Mucosa of descending colon (tissue), 3 donors: ENCODE measurements around the gene CBR4. TPM values are rescaled to one million over a fixed set of nuclear protein-coding genes. Genes with fewer than 3 reads are reported as not detected.
"Not testable (repeated sequence)": the region's sequence is repeated elsewhere in the genome, so short reads cannot be mapped to it uniquely, and the experiment has no call there.

ENCODE experiments used
- ATAC-seq: fragments of 200-7000 bp; cut with Tn5 transposase; one replicate; pipeline ENCODE4 v1.9.1; 2020; ENCODE audit warnings: mild to moderate bottlenecking, moderate library complexity
- DNase-seq, 3 donors: peaks; one replicate each; pipeline ENCODE4 v3.0.0-alpha.2; 2020
- H3K36me3 ChIP-seq: fragments of 200-600 bp; one replicate; pipeline ENCODE4 v1.8.0; 2021; ENCODE audit warnings: low read depth, mild to moderate bottlenecking
- H3K4me1 ChIP-seq: fragments of 200-600 bp; one replicate; pipeline ENCODE4 v1.8.0; 2021; ENCODE audit warnings: low read depth, mild to moderate bottlenecking
- H3K4me3 ChIP-seq: fragments of 200-600 bp; one replicate; pipeline ENCODE4 v1.8.0; 2021; ENCODE audit warnings: mild to moderate bottlenecking
- H3K9me3 ChIP-seq: fragments of 200-600 bp; one replicate; pipeline ENCODE4 v1.8.0; 2021; ENCODE audit warnings: mild to moderate bottlenecking
- intact Hi-C, 2 donors: fragments of 100-400 bp; cut with DNase I in 1 of 2; cut with micrococcal nuclease in 1 of 2; formaldehyde crosslinking; loops; one replicate each; pipeline versions ENCODE4 v1.11.0 to v1.11.1; 2022; cut with DNase I, micrococcal nuclease
- total RNA-seq, 3 donors: library from RNA; stranded (reverse); fragmentation: NEBNext Ultra II Directional in 2 of 3; extraction: Animal tissue kit (Norgen Biotek cat#: 25700) in 2 of 3; gene quantifications; one replicate each; pipeline versions ENCODE4 v1.2.1 to v1.2.4, GENCODE V29; 2021 to 2023
- TF ChIP-seq, protein P1 (sequence below): fragments of 200-600 bp; IDR thresholded peaks from one replicate; pipeline ENCODE4 v1.8.0; 2022; ENCODE audit warnings: antibody characterized with exemption, mild to moderate bottlenecking
- donor health status: DM: no; HTN: no; CAD: no; lungs with moderate emphysema.
- donor health status: DM: no; HTN: no; CAD: no.
- donor health status: DM: no; HTN: yes; CAD: no.

Gene CBR4
- total RNA-seq, 3 donors from 2014 or later: 20.9 to 33.6 (median 30.2) TPM

- H3K36me3 ChIP-seq: no peaks in the 10 kb centered on the region
- TF ChIP-seq, protein P1, sequence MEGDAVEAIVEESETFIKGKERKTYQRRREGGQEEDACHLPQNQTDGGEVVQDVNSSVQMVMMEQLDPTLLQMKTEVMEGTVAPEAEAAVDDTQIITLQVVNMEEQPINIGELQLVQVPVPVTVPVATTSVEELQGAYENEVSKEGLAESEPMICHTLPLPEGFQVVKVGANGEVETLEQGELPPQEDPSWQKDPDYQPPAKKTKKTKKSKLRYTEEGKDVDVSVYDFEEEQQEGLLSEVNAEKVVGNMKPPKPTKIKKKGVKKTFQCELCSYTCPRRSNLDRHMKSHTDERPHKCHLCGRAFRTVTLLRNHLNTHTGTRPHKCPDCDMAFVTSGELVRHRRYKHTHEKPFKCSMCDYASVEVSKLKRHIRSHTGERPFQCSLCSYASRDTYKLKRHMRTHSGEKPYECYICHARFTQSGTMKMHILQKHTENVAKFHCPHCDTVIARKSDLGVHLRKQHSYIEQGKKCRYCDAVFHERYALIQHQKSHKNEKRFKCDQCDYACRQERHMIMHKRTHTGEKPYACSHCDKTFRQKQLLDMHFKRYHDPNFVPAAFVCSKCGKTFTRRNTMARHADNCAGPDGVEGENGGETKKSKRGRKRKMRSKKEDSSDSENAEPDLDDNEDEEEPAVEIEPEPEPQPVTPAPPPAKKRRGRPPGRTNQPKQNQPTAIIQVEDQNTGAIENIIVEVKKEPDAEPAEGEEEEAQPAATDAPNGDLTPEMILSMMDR: no peak
- no peaks in the 10 kb centered on the region for H3K9me3 ChIP-seq
- intact Hi-C loops: no loop called here
- no peak overlapping the region for H3K4me3 ChIP-seq
- DNase-seq (no peak), ATAC-seq (no peak)
- peaks cover 4% of the 10 kb centered on the region for H3K4me1 ChIP-seq
These were observed 27.5 kb upstream of the CBR4 start for GRCh38 chr4:169037506-169037905.

DNA sequence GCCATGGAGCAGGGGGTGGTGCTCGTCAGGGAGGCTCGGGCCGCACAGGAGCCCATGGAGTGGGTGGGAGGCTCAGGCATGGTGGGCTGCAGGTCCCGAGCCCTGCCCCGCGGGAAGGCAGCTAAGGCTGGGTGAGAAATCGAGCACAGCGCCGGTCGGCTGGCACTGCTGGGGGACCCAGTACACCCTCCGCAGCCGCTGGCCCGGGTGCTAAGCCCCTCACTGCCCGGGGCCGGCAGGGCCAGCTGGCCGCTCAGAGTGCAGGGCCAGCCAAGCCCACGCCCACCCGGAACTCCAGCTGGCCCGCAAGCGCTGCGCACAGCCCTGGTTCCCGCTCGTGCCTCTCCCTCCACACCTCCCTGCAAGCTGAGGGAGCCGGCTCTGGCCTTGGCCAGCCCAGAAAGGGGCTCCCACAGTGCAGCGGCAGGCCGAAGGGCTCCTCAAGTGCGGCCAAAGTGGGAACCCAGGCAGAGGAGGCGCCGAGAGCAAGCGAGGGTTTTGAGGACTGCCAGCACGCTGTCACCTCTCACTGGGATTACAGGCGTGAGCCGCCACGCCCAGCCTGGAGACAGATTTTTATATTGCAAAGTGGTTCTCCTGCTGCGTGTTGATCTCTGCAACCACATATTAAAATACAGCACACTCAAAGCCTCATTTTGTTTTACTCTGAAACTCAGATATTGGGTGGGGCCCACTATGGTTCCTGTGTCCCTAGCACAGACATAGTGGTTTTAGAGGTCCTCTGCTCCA is 26.0 kb upstream of the CBR4 start:
- peak; percentile 59 for ATAC-seq
- H3K9me3 ChIP-seq, H3K4me3 ChIP-seq, H3K36me3 ChIP-seq, intact Hi-C loops, H3K4me1 ChIP-seq: not testable (repeated sequence)
- DNase-seq: peak in 2 of 3 donors; percentile 62 to 73

DNA sequence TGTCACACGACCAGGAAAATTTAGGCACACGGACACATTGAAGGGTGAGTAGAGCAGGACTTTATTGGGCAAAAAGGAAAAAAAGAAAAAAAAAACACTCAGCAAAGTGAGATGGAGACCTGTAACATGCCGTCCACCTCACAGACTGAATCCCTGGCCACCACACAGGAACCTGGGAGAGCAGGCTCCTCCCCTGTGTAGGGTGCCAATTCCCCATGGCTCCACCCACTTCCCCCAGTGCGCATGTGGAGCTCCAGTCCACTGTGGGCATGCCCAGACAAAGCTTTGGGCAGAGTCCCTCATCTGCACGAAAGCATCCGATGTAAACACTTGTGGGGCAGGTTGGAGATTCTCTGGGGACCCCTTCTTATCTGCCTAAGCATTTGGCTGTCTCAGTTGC is 23.6 kb upstream of the CBR4 start:
- DNase-seq: no peak
- no peaks in the 10 kb centered on the region for H3K9me3 ChIP-seq
- no peaks in the 10 kb centered on the region for H3K4me1 ChIP-seq
- peak; percentile 33 for ATAC-seq
- no peak overlapping the region for H3K4me3 ChIP-seq
- intact Hi-C loops: no loop called here
- TF ChIP-seq, protein P1: no peak
- H3K36me3 ChIP-seq: no peaks in the 10 kb centered on the region

DNA sequence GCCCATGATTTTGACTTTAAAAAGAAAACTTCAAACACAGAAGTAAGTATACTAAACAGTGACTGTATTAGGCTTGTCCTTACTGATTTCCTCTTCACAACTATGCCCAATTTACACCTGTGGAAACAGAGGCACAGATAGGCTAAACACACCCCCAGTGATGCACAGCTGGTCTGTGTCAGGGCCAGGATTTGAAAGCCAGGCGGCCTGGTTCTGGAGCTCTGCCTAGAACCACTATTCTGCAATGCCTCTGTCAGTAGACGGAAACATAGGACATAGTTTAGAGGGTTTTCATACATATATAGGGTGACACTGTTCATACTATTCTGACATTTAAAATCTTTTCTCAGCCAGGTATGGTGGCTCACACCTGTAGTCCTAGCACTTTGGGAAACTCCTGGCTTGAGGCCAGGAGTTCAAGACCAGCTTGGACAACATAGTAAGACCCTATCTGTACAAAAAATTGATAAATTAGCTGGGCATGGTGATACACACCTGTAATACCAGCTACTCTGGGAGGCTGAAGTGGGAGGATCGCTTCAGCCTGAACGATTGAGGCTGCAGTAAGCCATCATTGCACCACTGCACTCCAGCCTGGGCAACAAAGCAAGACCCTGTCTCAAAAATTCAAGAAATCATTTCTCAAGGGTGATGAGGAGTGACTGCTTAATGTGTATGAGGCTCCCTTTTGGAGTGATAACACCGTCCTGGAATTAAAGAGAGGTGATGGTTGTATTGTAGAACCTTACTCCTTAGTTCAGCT is 23.0 kb upstream of the CBR4 start:
- no peak for ATAC-seq
- Histone ChIP-seq H3K4me3 (no peak overlapping the region), H3K4me1 (no peaks in the 10 kb centered on the region), H3K36me3 (no peaks in the 10 kb centered on the region), H3K9me3 (no peaks in the 10 kb centered on the region)
- TF ChIP-seq, protein P1: no peak
- no peak for DNase-seq
- intact Hi-C loops: no loop called here

DNA sequence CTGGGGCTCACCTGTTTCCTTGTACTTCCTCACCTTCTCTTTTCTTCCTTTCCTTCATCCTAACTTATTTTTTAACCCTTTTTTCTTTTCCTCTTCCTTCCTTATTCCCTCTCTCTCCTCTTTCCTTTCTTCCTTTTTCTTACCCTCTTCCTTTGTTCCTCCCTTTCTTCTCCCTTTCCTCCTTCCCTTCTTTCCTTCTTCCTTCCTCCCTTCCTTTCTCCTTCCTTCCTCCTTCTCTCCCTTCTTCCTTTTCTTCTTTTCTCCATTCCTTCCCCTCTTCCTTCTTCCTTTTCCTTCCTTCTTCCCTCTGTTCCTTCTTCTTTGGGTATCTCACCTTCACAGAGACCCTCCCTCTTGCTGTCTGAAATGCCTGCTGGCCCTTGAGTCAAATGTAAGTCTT is 22.1 kb upstream of the CBR4 start:
- H3K4me3 ChIP-seq: no peak overlapping the region
- no peaks in the 10 kb centered on the region for H3K36me3 ChIP-seq
- intact Hi-C loops: no loop called here
- ATAC-seq (no peak), DNase-seq (no peak)
- H3K9me3 ChIP-seq: no peaks in the 10 kb centered on the region
- H3K4me1 ChIP-seq: no peaks in the 10 kb centered on the region
- TF ChIP-seq, protein P1: no peak

DNA sequence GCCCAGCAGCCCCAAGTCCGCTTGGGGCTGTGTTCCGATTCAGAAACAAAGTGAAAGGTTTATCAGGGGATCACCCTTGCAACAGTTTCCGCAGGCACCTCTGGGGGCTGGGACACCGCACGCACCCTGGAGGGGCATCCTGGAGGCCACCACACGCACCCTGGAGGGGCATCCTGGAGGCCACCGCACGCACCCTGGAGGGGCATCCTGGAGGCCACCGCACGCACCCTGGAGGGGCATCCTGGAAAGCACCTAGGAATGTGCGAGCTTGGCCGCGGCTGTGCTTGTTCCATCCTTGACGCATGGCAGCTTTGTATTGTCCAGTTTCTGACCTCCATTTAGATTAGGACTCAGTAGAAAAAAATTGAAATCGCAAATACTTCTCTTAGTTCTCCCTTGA is 21.3 kb upstream of the CBR4 start:
- intact Hi-C loops: no loop called here
- ATAC-seq (no peak), DNase-seq (no peak)
- Histone ChIP-seq H3K4me3 (no peak overlapping the region), H3K4me1 (no peaks in the 10 kb centered on the region), H3K36me3 (no peaks in the 10 kb centered on the region), H3K9me3 (no peaks in the 10 kb centered on the region)
- TF ChIP-seq, protein P1: no peak
